Caco-2 (cell line): Measurements from ENCODE around the gene LRBA. TPM values are rescaled to one million over a fixed set of nuclear protein-coding genes. Genes with fewer than 3 reads are reported as not detected.
"Not testable (repeated sequence)": the region's sequence is repeated elsewhere in the genome, so short reads cannot be mapped to it uniquely, and the experiment has no call there.

Source experiments
- BruUV-seq: library from RNA; stranded (reverse); fragments of 400-500 nt; replicated peaks from 2 replicates; lab custom pipeline; 2021; lab: Mats Ljungman, UMichigan
- CTCF ChIA-PET: fragments of 300-600 bp; sonication (Branson Sonifier 250); formaldehyde crosslinking; loops from one replicate; lab custom pipeline; 2022; ENCODE audit warnings: antibody characterized with exemption; lab: Charles Lee
- POLR2A ChIA-PET: fragments of 300-600 bp; sonication (Branson Sonifier 250); formaldehyde crosslinking; loops from one replicate; lab custom pipeline; 2022; ENCODE audit warnings: antibody characterized with exemption; lab: Charles Lee
- DNase-seq, 2 experiments: peaks; one replicate each; pipeline versions ENCODE4 v3.0.0 to v3.0.0-alpha.2; 2020 to 2022
- H3K27me3 ChIP-seq: replicated peaks from 2 replicates; pipeline ENCODE4 v1.6.0; 2011; ENCODE audit warnings: low read length; ENCODE audit not compliant: control insufficient read depth, insufficient read depth
- H3K36me3 ChIP-seq: 2 replicates; pipeline ENCODE4 v1.5.1; 2011; ENCODE audit warnings: low read length; ENCODE audit not compliant: control insufficient read depth, insufficient read depth
- H3K4me1 ChIP-seq: fragments of 250-450 bp; sonication (Bioruptor Pico); 2 replicates; pipeline ENCODE4 v1.5.1; 2020; ENCODE audit warnings: mild to moderate bottlenecking
- H3K4me3 ChIP-seq: 2 replicates; pipeline ENCODE4 v1.5.1; 2011; ENCODE audit warnings: low read depth, mild to moderate bottlenecking, control low read depth, low read length
- H3K9me3 ChIP-seq: fragments of 250-450 bp; sonication (Bioruptor Pico); 2 replicates; pipeline ENCODE4 v1.5.1; 2020; ENCODE audit warnings: mild to moderate bottlenecking, moderate library complexity
- H3K27ac Mint-ChIP-seq: one replicate; pipeline ENCODE4 v1.8.0; 2022; ENCODE audit warnings: mixed read lengths; ENCODE audit not compliant: unreplicated experiment
- H3K27me3 Mint-ChIP-seq: one replicate; pipeline ENCODE4 v1.8.0; 2022; ENCODE audit warnings: mixed read lengths; ENCODE audit not compliant: insufficient read depth, unreplicated experiment
- H3K36me3 Mint-ChIP-seq: one replicate; pipeline ENCODE4 v1.8.0; 2022; ENCODE audit warnings: mild to moderate bottlenecking, mixed read lengths; ENCODE audit not compliant: insufficient read depth, unreplicated experiment
- H3K4me1 Mint-ChIP-seq: one replicate; pipeline ENCODE4 v1.8.0; 2022; ENCODE audit warnings: low read depth, mixed read lengths; ENCODE audit not compliant: unreplicated experiment
- H3K4me3 Mint-ChIP-seq: one replicate; pipeline ENCODE4 v1.8.0; 2022; ENCODE audit warnings: mild to moderate bottlenecking, moderate library complexity, mixed read lengths; ENCODE audit not compliant: unreplicated experiment
- H3K9me3 Mint-ChIP-seq: one replicate; pipeline ENCODE4 v1.8.0; 2022; ENCODE audit warnings: mixed read lengths; ENCODE audit not compliant: unreplicated experiment
- intact Hi-C: fragments of 100-400 bp; cut with micrococcal nuclease; formaldehyde crosslinking; loops from one replicate; pipeline ENCODE4 v1.10.0; 2022; ENCODE audit not compliant: unreplicated experiment
- total RNA-seq: library from RNA; stranded (reverse); gene quantifications from 2 replicates; pipeline ENCODE4 v1.2.3, GENCODE V29; 2022
- TF ChIP-seq, protein P1 (sequence below), 2 experiments: fragments of 200-600 bp in 1 of 2; IDR thresholded peaks; 1 replicate in 1 of 2; 2 replicates in 1 of 2; pipeline versions ENCODE4 v1.5.1 to v1.8.0; 2011 to 2022; ENCODE audit warnings: antibody characterized with exemption in 1 of 2, control low read depth in 1 of 2, inconsistent platforms in 1 of 2, low read depth in 1 of 2, low read length in 1 of 2, mild to moderate bottlenecking in 1 of 2, moderate library complexity in 1 of 2; ENCODE audit not compliant: insufficient read depth in 1 of 2, severe bottlenecking in 1 of 2, unreplicated experiment in 1 of 2

The LRBA gene
- total RNA-seq, 1 experiment from 2014 or later = 53.2 TPM

DNA sequence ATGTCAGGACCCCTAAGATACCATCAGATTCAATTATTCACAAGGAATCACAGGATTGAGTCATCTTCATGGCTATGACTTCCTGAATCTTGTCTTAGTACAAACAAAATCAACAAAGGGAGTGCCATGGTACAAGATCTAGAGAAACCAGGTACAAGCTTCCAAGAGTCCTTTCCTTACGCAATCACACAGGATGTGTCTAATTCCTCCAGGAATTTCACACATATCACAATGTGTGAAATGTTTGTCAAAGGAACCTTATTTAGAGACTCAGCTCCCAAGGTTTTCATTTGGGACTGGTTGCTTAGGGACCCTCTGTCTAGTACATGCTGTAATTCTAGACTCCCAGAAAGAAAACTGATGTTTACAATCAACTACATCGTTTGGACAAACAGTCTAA is 350.1 kb downstream of the LRBA start:
- H3K4me3 Mint-ChIP-seq = no peak overlapping the region
- DNase-seq = no peak

GRCh38 chr4:150662686-150663085 is 352.4 kb downstream of the LRBA start:
- H3K4me1 ChIP-seq = peaks cover 8% of the 10 kb centered on the region
- no peak overlapping the region for H3K4me3 ChIP-seq
- POLR2A ChIA-PET = no interaction called here
- no peaks in the 10 kb centered on the region for H3K27me3 ChIP-seq
- Mint-ChIP-seq H3K9me3 (no peaks in the 10 kb centered on the region), H3K36me3 (peaks cover 17% of the 10 kb centered on the region), H3K4me1 (peaks cover 7% of the 10 kb centered on the region), H3K27ac (no peak overlapping the region), H3K4me3 (no peak overlapping the region), H3K27me3 (no peaks in the 10 kb centered on the region)
- CTCF ChIA-PET = no interaction called here
- BruUV-seq = no TSS peak
- no peaks in the 10 kb centered on the region for H3K9me3 ChIP-seq
- no peaks in the 10 kb centered on the region for H3K36me3 ChIP-seq
- no peak for DNase-seq
- intact Hi-C loops = no loop called here
- TF ChIP-seq, protein P1, sequence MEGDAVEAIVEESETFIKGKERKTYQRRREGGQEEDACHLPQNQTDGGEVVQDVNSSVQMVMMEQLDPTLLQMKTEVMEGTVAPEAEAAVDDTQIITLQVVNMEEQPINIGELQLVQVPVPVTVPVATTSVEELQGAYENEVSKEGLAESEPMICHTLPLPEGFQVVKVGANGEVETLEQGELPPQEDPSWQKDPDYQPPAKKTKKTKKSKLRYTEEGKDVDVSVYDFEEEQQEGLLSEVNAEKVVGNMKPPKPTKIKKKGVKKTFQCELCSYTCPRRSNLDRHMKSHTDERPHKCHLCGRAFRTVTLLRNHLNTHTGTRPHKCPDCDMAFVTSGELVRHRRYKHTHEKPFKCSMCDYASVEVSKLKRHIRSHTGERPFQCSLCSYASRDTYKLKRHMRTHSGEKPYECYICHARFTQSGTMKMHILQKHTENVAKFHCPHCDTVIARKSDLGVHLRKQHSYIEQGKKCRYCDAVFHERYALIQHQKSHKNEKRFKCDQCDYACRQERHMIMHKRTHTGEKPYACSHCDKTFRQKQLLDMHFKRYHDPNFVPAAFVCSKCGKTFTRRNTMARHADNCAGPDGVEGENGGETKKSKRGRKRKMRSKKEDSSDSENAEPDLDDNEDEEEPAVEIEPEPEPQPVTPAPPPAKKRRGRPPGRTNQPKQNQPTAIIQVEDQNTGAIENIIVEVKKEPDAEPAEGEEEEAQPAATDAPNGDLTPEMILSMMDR (IDR thresholded peaks at IDR 0.05; ENCODE audit: insufficient read depth in 1 of 2, low read depth in 1 of 2, low read length in 1 of 2, severe bottlenecking in 1 of 2, unreplicated experiment in 1 of 2) = no peak

More for the DNA sequence above, 350.1 kb downstream of the LRBA start:
- H3K9me3 Mint-ChIP-seq = no peaks in the 10 kb centered on the region
- BruUV-seq = no TSS peak
- no peak overlapping the region for H3K27ac Mint-ChIP-seq
- CTCF ChIA-PET = no interaction called here
- Histone ChIP-seq H3K4me1 (peaks cover 8% of the 10 kb centered on the region), H3K4me3 (no peak overlapping the region), H3K9me3 (no peaks in the 10 kb centered on the region), H3K36me3 (no peaks in the 10 kb centered on the region), H3K27me3 (no peaks in the 10 kb centered on the region)
- POLR2A ChIA-PET = no interaction called here
- intact Hi-C loops = no loop called here
- H3K27me3 Mint-ChIP-seq = no peaks in the 10 kb centered on the region
- TF ChIP-seq, protein P1 (IDR thresholded peaks at IDR 0.05; ENCODE audit: insufficient read depth in 1 of 2, low read depth in 1 of 2, low read length in 1 of 2, severe bottlenecking in 1 of 2, unreplicated experiment in 1 of 2) = no peak
- H3K36me3 Mint-ChIP-seq = peaks cover 12% of the 10 kb centered on the region
- H3K4me1 Mint-ChIP-seq = peaks cover 7% of the 10 kb centered on the region

GRCh38 chr4:150661551-150661950 is 353.5 kb downstream of the LRBA start:
- H3K36me3 Mint-ChIP-seq = peaks cover 17% of the 10 kb centered on the region
- POLR2A ChIA-PET, BruUV-seq, H3K4me1 Mint-ChIP-seq, H3K27me3 ChIP-seq, H3K4me3 Mint-ChIP-seq, DNase-seq, intact Hi-C loops, CTCF ChIA-PET, H3K9me3 Mint-ChIP-seq, H3K27me3 Mint-ChIP-seq, H3K9me3 ChIP-seq, H3K4me3 ChIP-seq, H3K27ac Mint-ChIP-seq, H3K4me1 ChIP-seq, H3K36me3 ChIP-seq: not testable (repeated sequence)

- POLR2A ChIA-PET = not testable (repeated sequence)
Observed at GRCh38 chr4:150658258-150658657, 356.8 kb downstream of the LRBA start.

More at GRCh38 chr4:150658258-150658657, 356.8 kb downstream of the LRBA start:
- H3K4me1 Mint-ChIP-seq, intact Hi-C loops, H3K9me3 Mint-ChIP-seq, H3K9me3 ChIP-seq, H3K27me3 ChIP-seq, H3K36me3 ChIP-seq, H3K27me3 Mint-ChIP-seq, H3K4me3 Mint-ChIP-seq, DNase-seq, H3K4me1 ChIP-seq, BruUV-seq, CTCF ChIA-PET, H3K4me3 ChIP-seq, H3K27ac Mint-ChIP-seq: not testable (repeated sequence)
- peaks cover 14% of the 10 kb centered on the region for H3K36me3 Mint-ChIP-seq
